CMK (cell line): Measurements from ENCODE around the gene LGALS7.

Experiments used
- DNase-seq: peaks from one replicate; pipeline ENCODE4 v3.0.0-alpha.2; 2010; ENCODE audit warnings: low read depth

LGALS7 gene

GRCh38 chr19:38726761-38727301 lies 46.5 kb downstream of the LGALS7 start:
- no peak for DNase-seq

DNA sequence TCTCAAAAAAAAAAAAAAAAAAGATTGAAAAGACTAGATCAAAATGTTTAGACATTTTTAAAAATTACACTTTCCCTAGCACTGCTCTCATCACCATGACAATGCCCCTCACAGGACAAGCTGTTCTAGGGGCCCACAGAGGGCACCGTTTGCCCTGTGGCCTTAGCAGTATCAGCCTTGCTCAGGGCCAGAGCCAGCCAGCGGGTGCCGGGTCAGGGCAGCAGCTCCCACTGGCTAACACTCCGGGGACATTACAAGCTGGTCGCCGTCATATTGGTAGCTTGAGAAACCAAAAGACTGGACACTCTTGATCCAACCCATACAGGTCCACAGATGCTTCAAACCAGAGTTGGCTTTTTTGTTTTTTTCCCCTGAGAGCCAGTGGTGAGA lies 47.0 kb downstream of the LGALS7 start:
- no peak for DNase-seq

DNA sequence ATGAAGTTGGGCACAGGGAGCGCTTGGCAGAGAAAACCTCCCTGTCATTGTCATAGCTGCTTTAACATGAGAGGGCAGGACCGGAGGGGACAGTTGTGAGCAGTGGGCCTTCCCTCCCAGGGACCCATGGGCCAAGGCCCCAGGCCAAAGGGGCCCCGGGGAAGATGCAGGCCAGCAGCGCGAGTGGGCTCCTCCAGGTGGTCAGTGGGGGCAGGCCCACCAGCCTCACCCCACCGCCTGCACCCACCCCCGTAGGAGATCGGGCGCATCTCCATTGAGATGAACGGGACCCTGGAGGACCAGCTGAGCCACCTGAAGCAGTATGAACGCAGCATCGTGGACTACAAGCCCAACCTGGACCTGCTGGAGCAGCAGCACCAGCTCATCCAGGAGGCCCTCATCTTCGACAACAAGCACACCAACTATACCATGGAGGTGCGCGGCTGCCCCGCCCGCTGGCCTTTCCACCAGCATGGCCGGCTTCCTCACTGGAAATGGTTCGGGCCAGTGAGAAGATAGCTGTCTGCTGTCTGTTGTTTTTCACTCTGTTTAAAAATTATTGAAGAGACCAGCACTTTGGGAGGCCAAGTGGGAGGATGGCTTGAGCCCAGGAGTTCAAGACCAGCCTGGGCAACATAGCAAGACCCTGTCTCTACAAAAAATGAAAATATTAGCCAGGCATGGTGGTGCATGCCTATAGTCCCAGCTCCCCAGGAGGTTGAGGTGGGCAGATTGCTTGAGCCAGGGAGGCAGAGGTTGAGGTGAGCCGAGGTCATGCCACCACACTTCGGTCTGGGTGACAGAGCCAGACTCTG lies 47.6 kb downstream of the LGALS7 start:
- no peak for DNase-seq

GRCh38 chr19:38723990-38724854 lies 49.1 kb downstream of the LGALS7 start:
- no peak for DNase-seq

DNA sequence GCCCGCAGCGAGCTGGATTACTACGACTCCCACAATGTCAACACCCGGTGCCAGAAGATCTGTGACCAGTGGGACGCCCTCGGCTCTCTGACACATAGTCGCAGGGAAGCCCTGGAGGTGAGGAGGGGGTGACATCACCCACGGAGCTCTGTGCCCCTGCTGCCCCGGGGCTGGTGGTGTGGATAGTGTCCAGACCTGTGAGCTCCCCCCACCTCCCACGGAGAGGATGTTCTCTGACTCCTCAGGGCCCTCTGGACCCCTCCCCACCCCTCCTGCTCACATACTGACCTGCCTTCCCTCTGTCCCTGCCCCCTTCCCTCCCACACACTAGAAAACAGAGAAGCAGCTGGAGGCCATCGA lies 49.7 kb downstream of the LGALS7 start:
- DNase-seq = no peak

DNA sequence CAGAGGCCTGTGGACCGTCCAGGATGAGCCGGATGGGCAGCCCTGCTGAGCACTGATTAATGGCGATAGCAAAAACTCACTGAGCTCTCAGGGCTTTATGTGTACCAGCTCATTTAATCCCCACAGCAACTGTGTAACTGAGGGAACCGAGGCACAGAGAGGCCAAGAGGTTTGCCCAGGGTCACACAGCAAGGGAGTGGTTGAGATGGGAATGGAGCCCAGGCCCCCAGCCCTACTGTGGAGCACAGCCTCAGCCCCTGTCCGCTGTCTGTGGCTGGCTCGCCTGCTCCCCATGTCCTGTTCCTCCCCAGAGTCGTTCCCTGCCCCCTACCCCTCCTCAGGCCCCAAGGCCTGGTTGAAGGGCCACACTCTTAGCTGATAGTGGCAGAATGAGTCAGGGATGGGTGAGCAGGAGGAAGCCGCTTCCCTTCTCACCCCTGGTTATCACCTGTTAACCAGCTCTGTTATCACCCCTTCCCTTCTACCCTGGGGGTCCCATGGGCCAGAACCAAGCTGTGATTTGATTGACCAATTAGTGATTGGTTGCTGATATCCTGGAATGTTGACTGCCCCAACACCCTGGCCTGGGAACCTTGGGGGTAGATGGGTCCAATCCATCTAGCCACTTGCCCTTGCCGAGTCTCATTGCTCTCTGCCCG lies 50.2 kb downstream of the LGALS7 start:
- DNase-seq = no peak

DNA sequence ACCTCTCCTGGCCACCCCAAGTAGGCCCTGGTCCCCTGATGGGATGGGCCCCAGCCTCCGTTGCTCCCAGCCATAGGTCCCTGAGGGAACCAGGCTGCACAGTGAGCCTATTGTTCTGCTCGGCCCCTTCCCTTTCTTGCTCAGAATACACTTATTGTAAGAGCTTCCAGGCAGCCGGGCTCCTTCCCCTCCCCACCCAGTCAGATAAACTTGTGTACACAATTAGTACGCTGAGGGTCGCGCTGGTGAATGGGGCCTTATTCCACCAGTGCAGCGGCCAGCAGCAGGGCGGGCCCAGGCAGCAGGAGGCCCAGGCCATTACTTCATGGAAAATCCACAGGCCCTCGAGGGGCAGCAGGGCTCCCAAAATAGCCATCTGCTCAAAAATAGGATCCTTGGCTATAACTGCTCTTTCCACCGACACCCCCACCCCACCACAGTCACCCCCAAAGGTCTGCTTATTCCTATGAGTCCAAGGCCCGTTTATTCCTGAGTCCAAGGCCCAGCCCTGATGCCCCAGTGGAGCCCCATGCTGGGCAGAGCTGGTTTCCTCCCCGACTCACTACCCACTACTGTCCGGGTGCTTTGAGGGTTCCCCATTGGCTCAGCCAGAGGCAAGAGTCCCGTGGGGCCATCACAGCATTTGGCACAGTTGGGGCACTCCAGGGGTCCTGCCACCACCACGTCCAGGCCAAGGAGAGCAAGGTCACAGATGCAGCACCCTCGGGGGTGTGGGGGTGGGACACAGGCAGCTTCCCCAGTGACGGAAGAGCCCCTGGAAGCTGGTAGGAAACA lies 51.1 kb downstream of the LGALS7 start:
- no peak for DNase-seq

DNA sequence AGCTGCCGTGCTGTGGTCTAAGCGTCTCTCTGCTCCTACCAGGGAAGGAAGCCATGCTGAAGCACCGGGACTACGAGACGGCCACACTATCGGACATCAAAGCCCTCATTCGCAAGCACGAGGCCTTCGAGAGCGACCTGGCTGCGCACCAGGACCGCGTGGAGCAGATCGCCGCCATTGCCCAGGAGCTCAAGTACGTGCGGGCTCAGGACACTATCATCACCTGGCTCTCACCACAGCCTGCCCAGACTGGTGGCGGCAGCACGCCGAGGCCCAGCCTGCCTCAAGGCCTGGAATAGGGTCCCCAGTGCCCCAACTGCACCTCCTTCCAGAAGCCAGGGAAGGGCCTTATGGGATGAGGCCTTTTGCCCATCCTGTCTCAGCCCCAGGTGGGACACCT lies 51.8 kb downstream of the LGALS7 start:
- no peak for DNase-seq
